ENCODE measurements around the gene CCDC32.

The CCDC32 gene

GRCh38 chr15:40550341-40551037, 14.4 kb downstream of the CCDC32 start:
- no peak overlapping the region for H3K27ac ChIP-seq
- no peak overlapping the region for H3K4me3 ChIP-seq
- TF ChIP-seq, protein P1, sequence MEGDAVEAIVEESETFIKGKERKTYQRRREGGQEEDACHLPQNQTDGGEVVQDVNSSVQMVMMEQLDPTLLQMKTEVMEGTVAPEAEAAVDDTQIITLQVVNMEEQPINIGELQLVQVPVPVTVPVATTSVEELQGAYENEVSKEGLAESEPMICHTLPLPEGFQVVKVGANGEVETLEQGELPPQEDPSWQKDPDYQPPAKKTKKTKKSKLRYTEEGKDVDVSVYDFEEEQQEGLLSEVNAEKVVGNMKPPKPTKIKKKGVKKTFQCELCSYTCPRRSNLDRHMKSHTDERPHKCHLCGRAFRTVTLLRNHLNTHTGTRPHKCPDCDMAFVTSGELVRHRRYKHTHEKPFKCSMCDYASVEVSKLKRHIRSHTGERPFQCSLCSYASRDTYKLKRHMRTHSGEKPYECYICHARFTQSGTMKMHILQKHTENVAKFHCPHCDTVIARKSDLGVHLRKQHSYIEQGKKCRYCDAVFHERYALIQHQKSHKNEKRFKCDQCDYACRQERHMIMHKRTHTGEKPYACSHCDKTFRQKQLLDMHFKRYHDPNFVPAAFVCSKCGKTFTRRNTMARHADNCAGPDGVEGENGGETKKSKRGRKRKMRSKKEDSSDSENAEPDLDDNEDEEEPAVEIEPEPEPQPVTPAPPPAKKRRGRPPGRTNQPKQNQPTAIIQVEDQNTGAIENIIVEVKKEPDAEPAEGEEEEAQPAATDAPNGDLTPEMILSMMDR (IDR thresholded peaks at IDR 0.05), result no peak
- DNase-seq (ENCODE audit: low spot score), result no peak

GRCh38 chr15:40549894-40550293, 14.9 kb downstream of the CCDC32 start:
- TF ChIP-seq, protein P1 (IDR thresholded peaks at IDR 0.05), result no peak
- no peak overlapping the region for H3K4me3 ChIP-seq
- DNase-seq (ENCODE audit: low spot score), result no peak
- no peak overlapping the region for H3K27ac ChIP-seq

DNA sequence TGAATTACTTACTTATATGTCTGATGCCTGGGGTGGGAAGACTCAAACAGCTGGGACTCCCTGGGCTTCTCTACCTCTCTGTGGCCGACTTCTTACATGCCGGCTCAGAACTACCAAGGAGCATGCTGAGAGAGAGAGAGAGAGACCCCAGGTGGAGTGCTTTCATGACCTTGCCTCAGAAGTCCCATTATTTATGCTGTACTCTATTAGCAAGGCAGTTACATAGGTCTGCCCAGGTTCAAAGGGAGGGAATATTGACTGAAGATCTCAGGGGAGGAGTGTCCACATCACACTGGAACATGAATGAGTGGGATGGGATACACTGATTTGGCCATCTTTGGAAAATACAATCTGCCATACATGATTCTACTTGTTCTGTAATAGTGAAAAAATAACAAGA, 16.2 kb downstream of the CCDC32 start:
- no peak for DNase-seq (ENCODE audit: low spot score)
- TF ChIP-seq, protein P1 (IDR thresholded peaks at IDR 0.05), result no peak

DNA sequence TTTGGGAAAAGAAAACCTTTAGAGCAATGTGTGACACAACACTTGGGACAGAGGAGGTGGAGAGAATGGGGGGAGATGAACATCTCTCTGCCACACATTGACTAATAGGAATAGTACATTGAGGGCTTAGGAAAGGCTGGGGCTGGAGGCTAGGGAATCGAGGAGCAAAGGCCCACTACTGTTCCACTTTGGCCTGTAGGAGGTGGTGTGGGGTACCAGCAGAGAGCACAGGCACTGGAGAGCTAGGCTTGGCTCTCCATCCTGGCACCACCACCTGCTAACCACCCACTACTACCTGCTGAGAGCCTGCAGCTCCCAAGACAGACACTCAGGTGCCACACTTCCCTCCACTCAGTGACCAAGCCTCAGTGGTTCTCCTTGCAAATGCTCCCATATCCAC, 19.4 kb downstream of the CCDC32 start:
- no peak overlapping the region for H3K4me3 ChIP-seq
- DNase-seq (ENCODE audit: low spot score), result no peak
- H3K27ac ChIP-seq, result no peak overlapping the region
- TF ChIP-seq, protein P1 (IDR thresholded peaks at IDR 0.05), result no peak

More for the DNA sequence above, 16.2 kb downstream of the CCDC32 start:
- Histone ChIP-seq H3K27ac (no peak overlapping the region), H3K4me3 (no peak overlapping the region)

DNA sequence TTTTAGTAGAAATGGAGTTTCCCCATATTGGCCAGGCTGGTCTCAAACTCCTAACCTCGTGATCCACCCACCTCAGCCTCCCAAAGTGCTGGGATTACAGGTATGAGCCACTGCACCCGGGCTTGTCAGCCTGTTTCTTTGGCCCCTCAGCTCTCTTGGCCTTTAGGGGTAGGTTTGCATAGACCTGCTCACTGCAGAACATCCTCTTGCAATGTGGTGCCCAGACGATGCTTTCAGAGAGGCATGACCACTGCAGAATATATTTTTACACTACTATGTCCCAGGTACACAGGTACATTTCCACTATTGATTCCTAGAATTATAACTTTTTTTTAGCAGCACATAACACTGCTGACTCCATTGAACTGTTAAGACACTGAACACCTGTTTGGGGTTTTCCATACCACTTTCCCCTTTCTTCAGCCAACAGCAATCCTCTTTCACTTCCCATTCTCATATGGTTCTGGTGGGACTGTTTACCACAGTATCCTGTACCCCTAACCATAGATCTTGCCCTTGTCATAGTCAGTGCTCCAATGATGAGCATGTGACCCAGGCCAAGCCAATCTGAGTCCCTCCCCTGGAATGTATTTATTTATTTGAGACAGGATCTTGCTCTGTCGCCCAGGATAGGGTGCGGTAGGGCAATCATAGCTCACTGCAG, 21.1 kb downstream of the CCDC32 start:
- TF ChIP-seq, protein P1 (IDR thresholded peaks at IDR 0.05), result no peak
- Histone ChIP-seq H3K4me3 (no peak overlapping the region), H3K27ac (no peak overlapping the region)
- no peak for DNase-seq (ENCODE audit: low spot score)

- H3K27ac ChIP-seq, result no peak overlapping the region
- no peak for DNase-seq (ENCODE audit: low spot score)
- H3K4me3 ChIP-seq, result no peak overlapping the region
- TF ChIP-seq, protein P1 (IDR thresholded peaks at IDR 0.05), result no peak
Observed at GRCh38 chr15:40543082-40543481, 21.8 kb downstream of the CCDC32 start.

- TF ChIP-seq, protein P1 (IDR thresholded peaks at IDR 0.05), result no peak
- DNase-seq (ENCODE audit: low spot score), result no peak
Observed at GRCh38 chr15:40538976-40539375, 25.9 kb downstream of the CCDC32 start.

More at GRCh38 chr15:40538976-40539375, 25.9 kb downstream of the CCDC32 start:
- no peak overlapping the region for H3K27ac ChIP-seq
- H3K4me3 ChIP-seq, result no peak overlapping the region
